ENCODE measurements around the gene TUBB8.

The TUBB8 gene

DNA sequence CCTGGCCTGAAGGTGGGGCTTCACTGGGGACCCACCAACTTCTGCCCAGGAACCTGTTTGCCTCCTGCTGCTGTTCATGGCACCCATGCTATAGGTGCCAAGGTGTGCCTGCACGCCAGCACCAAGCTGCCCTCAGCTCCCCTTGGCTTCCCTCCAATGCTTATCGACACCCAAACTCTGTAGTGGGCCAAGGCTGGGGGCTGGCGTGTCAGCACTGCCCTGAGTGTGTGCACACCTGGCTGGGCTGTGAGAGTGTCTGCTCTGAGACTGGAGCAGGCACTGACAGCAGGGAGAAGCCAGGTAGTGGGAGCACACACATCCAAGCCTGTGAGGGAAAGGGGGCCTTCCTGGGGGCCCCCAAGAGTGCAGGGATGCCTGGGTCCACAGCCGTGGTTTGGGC lies 43.1 kb upstream of the TUBB8 start:
- Histone ChIP-seq H3K4me3 (ENCODE audit: low read depth in 1 of 2, low read length in 1 of 2) (no peak overlapping the region), H3K27ac (no peak overlapping the region), H3K36me3 (no peaks in the 10 kb centered on the region), H3K9me3 (no peaks in the 10 kb centered on the region), H3K4me1 (ENCODE audit: control insufficient read depth in 1 of 2, insufficient read depth in 1 of 2, low read depth in 1 of 2, low read length in 1 of 2) (no peaks in the 10 kb centered on the region), H3K27me3 (peaks cover 10% of the 10 kb centered on the region)
- TF ChIP-seq, protein P1, sequence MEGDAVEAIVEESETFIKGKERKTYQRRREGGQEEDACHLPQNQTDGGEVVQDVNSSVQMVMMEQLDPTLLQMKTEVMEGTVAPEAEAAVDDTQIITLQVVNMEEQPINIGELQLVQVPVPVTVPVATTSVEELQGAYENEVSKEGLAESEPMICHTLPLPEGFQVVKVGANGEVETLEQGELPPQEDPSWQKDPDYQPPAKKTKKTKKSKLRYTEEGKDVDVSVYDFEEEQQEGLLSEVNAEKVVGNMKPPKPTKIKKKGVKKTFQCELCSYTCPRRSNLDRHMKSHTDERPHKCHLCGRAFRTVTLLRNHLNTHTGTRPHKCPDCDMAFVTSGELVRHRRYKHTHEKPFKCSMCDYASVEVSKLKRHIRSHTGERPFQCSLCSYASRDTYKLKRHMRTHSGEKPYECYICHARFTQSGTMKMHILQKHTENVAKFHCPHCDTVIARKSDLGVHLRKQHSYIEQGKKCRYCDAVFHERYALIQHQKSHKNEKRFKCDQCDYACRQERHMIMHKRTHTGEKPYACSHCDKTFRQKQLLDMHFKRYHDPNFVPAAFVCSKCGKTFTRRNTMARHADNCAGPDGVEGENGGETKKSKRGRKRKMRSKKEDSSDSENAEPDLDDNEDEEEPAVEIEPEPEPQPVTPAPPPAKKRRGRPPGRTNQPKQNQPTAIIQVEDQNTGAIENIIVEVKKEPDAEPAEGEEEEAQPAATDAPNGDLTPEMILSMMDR (IDR thresholded peaks at IDR 0.05), result no peak

DNA sequence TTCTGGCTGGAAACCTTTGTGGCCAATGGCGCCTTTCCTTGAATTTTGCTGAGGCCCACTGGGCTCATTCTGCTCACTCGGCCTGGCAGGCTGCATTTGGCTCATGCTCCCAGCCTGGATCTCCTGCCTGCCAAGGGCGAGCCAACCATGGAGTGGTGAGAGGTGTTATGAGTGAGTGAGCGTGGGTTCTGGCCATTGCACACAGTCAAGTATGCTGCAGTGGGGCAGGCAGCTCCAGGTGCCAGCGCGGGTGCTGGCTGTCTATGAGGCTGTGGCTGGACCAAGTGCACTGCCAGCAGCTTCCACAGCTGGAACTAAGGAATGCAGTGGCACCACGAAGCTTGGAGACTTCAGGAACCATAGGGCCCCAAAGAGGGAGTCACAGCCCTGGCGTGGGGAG lies 42.2 kb upstream of the TUBB8 start:
- Histone ChIP-seq H3K4me1 (ENCODE audit: control insufficient read depth in 1 of 2, insufficient read depth in 1 of 2, low read depth in 1 of 2, low read length in 1 of 2) (no peaks in the 10 kb centered on the region), H3K27me3 (peaks cover 10% of the 10 kb centered on the region), H3K9me3 (no peaks in the 10 kb centered on the region), H3K27ac (no peak overlapping the region), H3K4me3 (ENCODE audit: low read depth in 1 of 2, low read length in 1 of 2) (no peak overlapping the region), H3K36me3 (no peaks in the 10 kb centered on the region)
- TF ChIP-seq, protein P1 (IDR thresholded peaks at IDR 0.05), result no peak

DNA sequence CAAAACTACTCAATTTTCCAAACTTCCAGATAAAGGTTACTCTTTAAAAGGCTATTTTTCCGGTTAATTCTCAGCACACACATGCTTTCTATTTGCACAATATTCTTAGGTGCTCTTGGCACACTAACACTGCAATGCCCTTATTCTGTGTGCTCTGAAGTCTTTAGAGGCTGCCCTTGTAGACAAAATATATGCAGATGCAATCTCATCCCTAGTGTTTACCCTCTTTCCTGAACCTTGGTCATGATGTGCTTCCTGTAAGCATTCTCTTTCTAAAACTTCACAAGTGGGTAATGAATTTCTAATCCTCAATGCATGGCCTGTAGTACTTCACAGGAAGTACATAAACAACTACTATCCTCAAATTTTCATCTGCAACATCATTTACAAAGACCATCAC lies 41.1 kb upstream of the TUBB8 start:
- no peak overlapping the region for H3K27ac ChIP-seq
- TF ChIP-seq, protein P1 (IDR thresholded peaks at IDR 0.05), result no peak
- no peaks in the 10 kb centered on the region for H3K36me3 ChIP-seq
- no peaks in the 10 kb centered on the region for H3K4me1 ChIP-seq (ENCODE audit: control insufficient read depth in 1 of 2, insufficient read depth in 1 of 2, low read depth in 1 of 2, low read length in 1 of 2)
- no peak overlapping the region for H3K4me3 ChIP-seq (ENCODE audit: low read depth in 1 of 2, low read length in 1 of 2)
- no peaks in the 10 kb centered on the region for H3K9me3 ChIP-seq
- peaks cover 10% of the 10 kb centered on the region for H3K27me3 ChIP-seq

DNA sequence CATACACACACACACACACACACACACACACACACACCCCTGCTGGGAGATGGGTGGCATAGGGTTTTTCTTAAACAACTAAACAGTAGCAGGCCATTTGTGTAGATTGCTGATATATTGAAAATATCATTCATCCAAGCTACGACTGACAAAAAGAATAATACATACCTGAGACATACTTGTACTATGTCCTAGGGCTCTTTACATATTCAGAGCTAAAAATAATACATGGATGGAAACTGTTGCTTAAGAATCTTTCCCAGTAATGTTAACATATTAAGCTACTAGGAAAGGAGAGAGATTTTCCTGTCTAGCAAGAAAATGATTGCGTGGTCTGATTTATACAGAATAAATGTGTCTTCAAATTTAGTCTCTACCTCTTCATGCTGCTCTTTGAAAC lies 40.2 kb upstream of the TUBB8 start:
- peaks cover 10% of the 10 kb centered on the region for H3K27me3 ChIP-seq
- H3K9me3 ChIP-seq, result no peaks in the 10 kb centered on the region
- TF ChIP-seq, protein P1 (IDR thresholded peaks at IDR 0.05), result no peak
- H3K27ac ChIP-seq, result no peak overlapping the region
- H3K4me1 ChIP-seq (ENCODE audit: control insufficient read depth in 1 of 2, insufficient read depth in 1 of 2, low read depth in 1 of 2, low read length in 1 of 2), result no peaks in the 10 kb centered on the region
- no peak overlapping the region for H3K4me3 ChIP-seq (ENCODE audit: low read depth in 1 of 2, low read length in 1 of 2)
- no peaks in the 10 kb centered on the region for H3K36me3 ChIP-seq

DNA sequence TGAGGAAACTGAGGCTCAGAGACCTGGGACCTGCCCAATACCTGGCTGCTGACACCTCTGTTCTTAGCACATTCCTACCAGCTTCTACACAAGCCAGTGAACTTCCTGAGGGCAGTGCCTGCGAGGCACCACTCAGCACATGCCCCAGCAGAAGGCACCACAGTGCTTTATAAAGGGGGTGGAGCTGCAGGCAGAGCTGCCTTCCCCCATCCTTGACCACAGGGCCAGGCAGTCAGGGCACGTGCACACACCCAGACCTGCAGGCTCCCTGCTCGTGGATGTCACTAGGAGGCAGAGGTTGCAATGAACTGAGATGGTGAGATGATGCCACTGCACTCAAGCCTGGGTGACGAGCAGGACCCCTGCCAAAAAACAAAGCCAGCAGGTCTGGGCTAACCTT lies 39.2 kb upstream of the TUBB8 start:
- no peak overlapping the region for H3K4me3 ChIP-seq (ENCODE audit: low read depth in 1 of 2, low read length in 1 of 2)
- no peak overlapping the region for H3K27ac ChIP-seq
- H3K9me3 ChIP-seq, result no peaks in the 10 kb centered on the region
- peaks cover 10% of the 10 kb centered on the region for H3K27me3 ChIP-seq
- H3K36me3 ChIP-seq, result no peaks in the 10 kb centered on the region
- TF ChIP-seq, protein P1 (IDR thresholded peaks at IDR 0.05), result no peak
- H3K4me1 ChIP-seq (ENCODE audit: control insufficient read depth in 1 of 2, insufficient read depth in 1 of 2, low read depth in 1 of 2, low read length in 1 of 2), result no peaks in the 10 kb centered on the region

Data from neutrophil (primary cell).